Measurements from ENCODE around the gene ADD3. TPM values are rescaled to one million over a fixed set of nuclear protein-coding genes. Genes with fewer than 3 reads are reported as not detected.

ADD3 gene
- total RNA-seq, 1 experiment from 2014 or later: 59.9 TPM

DNA sequence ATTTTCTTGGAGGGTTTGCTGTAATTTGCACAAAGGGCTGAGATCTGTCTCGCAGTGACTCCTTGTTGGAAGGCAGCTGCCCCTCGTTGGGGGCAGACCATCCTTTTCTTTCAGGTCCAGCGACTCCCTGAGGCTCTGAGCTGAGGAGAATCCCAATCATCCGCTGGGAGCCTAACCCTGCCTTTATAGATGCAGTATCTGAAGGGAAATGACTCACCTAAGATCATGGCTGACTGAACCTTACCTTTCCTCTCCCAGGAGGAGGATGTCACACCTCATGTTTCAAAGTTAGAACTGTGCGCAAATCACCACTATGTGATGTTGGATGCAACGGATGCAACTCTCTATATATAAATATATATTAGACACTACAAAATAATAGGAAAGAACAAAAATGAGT lies 163.2 kb downstream of the ADD3 start:
- no peak overlapping the region for H4K91ac ChIP-seq (ENCODE audit: insufficient read length, low read depth, low read length)
- no peak overlapping the region for H2BK15ac ChIP-seq (ENCODE audit: low read depth, low read length)
- H3K9me3 ChIP-seq (ENCODE audit: control insufficient read depth, low read depth, low read length): no peaks in the 10 kb centered on the region
- H3K27ac Mint-ChIP-seq: no peak overlapping the region
- H2BK120ac ChIP-seq (ENCODE audit: low read depth, low read length, poor library complexity, severe bottlenecking): no peak overlapping the region
- no peak overlapping the region for H2BK5ac ChIP-seq (ENCODE audit: insufficient read length, low read length)
- TF ChIP-seq, protein P1, sequence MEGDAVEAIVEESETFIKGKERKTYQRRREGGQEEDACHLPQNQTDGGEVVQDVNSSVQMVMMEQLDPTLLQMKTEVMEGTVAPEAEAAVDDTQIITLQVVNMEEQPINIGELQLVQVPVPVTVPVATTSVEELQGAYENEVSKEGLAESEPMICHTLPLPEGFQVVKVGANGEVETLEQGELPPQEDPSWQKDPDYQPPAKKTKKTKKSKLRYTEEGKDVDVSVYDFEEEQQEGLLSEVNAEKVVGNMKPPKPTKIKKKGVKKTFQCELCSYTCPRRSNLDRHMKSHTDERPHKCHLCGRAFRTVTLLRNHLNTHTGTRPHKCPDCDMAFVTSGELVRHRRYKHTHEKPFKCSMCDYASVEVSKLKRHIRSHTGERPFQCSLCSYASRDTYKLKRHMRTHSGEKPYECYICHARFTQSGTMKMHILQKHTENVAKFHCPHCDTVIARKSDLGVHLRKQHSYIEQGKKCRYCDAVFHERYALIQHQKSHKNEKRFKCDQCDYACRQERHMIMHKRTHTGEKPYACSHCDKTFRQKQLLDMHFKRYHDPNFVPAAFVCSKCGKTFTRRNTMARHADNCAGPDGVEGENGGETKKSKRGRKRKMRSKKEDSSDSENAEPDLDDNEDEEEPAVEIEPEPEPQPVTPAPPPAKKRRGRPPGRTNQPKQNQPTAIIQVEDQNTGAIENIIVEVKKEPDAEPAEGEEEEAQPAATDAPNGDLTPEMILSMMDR (conservative IDR thresholded peaks at IDR 0.05): no peak
- no peak overlapping the region for H3K23ac ChIP-seq (ENCODE audit: insufficient read length, low read depth, low read length)
- no peaks in the 10 kb centered on the region for H4K20me1 ChIP-seq (ENCODE audit: control insufficient read depth, insufficient read depth, insufficient read length)
- peak overlapping the region in 1 of 2 experiments; percentile 50; a peak in 2 of 5 replicates for H3K4me3 Mint-ChIP-seq
- no peak overlapping the region for H3K18ac ChIP-seq (ENCODE audit: insufficient read length, low read depth, low read length)
- peaks cover 2% of the 10 kb centered on the region; the same call in 1 of the 2 replicates for H3K4me1 ChIP-seq (ENCODE audit: insufficient read depth, low read length)
- peak; percentile 46 for DNase-seq
- H2BK20ac ChIP-seq (ENCODE audit: low read depth, low read length, poor library complexity, severe bottlenecking): no peak overlapping the region
- H4K5ac ChIP-seq (ENCODE audit: insufficient read length, low read depth, low read length): no peak overlapping the region
- no peak overlapping the region for H3K9ac ChIP-seq (ENCODE audit: extremely low read depth, insufficient read length, low read length)
- H3K14ac ChIP-seq (ENCODE audit: insufficient read depth, low read length): no peak overlapping the region
- H2AK5ac ChIP-seq (ENCODE audit: insufficient read length, low read length): no peak overlapping the region
- no peak overlapping the region for H4K8ac ChIP-seq (replicated peaks; ENCODE audit: insufficient read length, low read depth, low read length)
- no CpG with 5 or more reads among the region's 6 CpGs for whole genome bisulfite sequencing (ENCODE audit: extremely low coverage, insufficient read length, low lambda C conversion rate)
- H3K27ac ChIP-seq (ENCODE audit: insufficient read length, low read depth, low read length): no peak overlapping the region
- no peak overlapping the region for H3K4ac ChIP-seq (ENCODE audit: low read depth, low read length)
- H3K4me2 ChIP-seq (ENCODE audit: insufficient read depth, insufficient read length, low read length): no peak overlapping the region
- peaks cover 100% of the 10 kb centered on the region for H3K27me3 Mint-ChIP-seq (ENCODE audit: low read depth)
- no peak overlapping the region for H3K56ac ChIP-seq (ENCODE audit: insufficient read length, low read depth, low read length)
- H3K4me1 Mint-ChIP-seq: peaks cover 56 to 61% of the 10 kb centered on the region in 2 experiments
- peaks cover 0 to 20% of the 10 kb centered on the region in 2 experiments; a peak in 3 of 5 replicates for H3K9me3 Mint-ChIP-seq
- H3K36me3 Mint-ChIP-seq (ENCODE audit: insufficient read depth in 1 of 3, low read depth in 3 of 3): peaks cover 0 to 2% (median 0%) of the 10 kb centered on the region in 3 experiments; a peak in 2 of 7 replicates
- H3K23me2 ChIP-seq (ENCODE audit: insufficient read length, low read depth, low read length, poor library complexity, severe bottlenecking): no peaks in the 10 kb centered on the region
- H2BK12ac ChIP-seq (ENCODE audit: insufficient read length, low read depth, low read length): no peak overlapping the region
- H3K79me2 ChIP-seq (ENCODE audit: insufficient read depth, low read length): no peaks in the 10 kb centered on the region
- no peak overlapping the region for H2AFZ ChIP-seq (ENCODE audit: low read length)
- no peaks in the 10 kb centered on the region for H3K79me1 ChIP-seq (ENCODE audit: insufficient read depth, low read depth, low read length, poor library complexity, severe bottlenecking)
- no peak overlapping the region for H3T11ph ChIP-seq (ENCODE audit: low read length)
- peaks cover 80% of the 10 kb centered on the region for H3K27me3 ChIP-seq (ENCODE audit: insufficient read depth, low read length)

Measured in H9 (cell line).